Measurements from ENCODE around the gene TGM1. TPM values are rescaled to one million over a fixed set of nuclear protein-coding genes. Genes with fewer than 3 reads are reported as not detected.

Gene TGM1
- total RNA-seq, 1 experiment from 2014 or later = 2.0 TPM

DNA sequence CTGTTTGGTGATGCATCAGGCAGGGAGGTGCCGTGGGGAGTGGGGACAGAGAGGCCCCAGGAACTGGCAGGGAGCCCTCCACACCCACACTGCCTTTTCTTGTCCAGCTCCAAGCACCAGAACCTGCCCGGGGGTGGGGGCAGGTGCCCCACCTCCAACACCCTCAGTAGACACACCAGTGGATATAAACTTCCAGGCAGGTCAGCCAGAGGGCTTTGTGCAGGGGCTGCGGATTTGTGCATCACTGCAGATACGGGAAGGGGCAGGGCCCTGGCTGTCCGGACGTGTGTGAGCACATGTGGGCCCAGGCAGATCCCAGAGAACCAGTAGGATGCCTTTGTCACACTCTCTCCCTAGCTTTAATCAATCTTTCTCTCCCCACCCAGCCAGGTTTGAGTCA is 1.3 kb upstream of the TGM1 start:
- Histone ChIP-seq H3K4me3 (no peak overlapping the region), H3K27me3 (no peaks in the 10 kb centered on the region)
- no peak for DNase-seq

DNA sequence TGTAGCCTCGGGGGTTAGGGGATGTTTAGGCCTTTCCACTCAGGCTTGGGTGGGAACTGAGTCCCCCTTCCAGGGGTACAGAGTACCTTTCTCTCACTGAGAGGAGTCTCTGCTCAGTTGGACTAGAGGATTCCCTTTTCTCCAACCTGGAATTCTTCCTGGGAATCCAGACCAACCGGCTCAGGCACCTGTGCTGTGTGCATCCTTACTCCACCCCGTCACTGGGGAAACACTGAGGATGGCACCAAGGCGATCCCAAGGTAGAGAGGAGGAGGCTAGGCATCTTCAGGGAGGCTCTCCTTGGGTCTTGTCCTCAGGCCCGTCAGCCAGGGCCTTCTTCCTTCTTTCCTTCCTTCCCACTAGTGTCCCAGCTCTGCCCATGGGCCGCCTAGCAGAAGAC is 871 bp upstream of the TGM1 start:
- Histone ChIP-seq H3K27me3 (no peaks in the 10 kb centered on the region), H3K9me3 (no peaks in the 10 kb centered on the region), H3K36me3 (no peaks in the 10 kb centered on the region), H3K4me3 (no peak overlapping the region)
- DNase-seq = no peak

More for the DNA sequence above, 1.3 kb upstream of the TGM1 start:
- H3K9me3 ChIP-seq = no peaks in the 10 kb centered on the region
- H3K36me3 ChIP-seq = no peaks in the 10 kb centered on the region

DNA sequence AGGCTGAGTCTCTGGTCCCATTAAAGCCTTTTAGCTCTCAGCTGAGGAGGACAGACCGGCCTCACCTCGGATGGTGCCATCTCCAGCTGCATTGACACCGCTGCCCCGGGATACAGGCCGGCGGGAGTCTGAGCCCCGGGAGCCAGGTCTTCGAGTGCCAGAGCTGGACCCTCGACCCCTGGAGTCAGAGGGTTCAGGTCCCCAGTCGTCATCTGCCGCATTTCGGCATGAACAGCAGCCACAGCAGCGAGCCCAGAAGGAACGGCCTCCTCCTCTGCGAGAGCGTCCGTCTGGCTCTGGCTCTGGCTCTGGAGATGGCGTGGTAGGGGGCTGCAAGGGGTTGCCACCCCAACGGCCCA is 1.0 kb downstream of the TGM1 start:
- DNase-seq = no peak
- Histone ChIP-seq H3K4me3 (no peak overlapping the region), H3K27me3 (no peaks in the 10 kb centered on the region), H3K9me3 (no peaks in the 10 kb centered on the region), H3K36me3 (no peaks in the 10 kb centered on the region)

DNA sequence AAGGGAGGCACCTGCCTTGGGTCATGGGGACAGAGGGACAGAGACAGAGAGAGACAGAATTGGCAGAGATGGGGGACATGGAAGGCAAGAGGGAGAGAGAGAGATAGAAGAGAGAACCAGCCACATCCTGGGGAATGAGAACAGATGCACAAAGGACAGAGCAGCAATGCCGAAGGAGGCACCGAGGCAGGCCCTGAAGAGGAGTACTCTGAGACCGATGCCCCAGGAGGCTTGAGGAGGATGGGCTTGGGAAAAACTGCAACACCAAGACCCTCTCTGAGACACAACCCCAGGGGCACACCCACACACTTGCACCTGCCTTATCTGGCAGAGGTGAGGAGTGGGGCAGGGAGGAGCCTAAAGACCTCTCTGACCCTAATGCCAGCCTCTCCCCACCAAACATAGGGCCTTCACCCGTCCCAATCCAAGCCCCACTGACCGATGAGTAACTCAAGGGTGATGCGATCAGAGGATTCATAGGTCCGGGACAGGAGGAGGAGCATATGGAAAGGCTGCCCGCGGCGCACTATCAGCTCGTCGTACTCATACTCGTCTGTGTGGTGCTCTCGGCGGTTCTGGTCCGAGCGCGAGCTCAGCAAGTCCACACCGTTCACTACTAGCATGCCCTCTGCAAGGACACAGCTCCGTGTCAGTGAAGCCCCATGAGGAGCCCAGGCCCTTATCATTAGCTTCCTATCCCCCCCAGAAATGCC is 1.6 kb downstream of the TGM1 start:
- DNase-seq = no peak
- Histone ChIP-seq H3K36me3 (no peaks in the 10 kb centered on the region), H3K9me3 (no peaks in the 10 kb centered on the region), H3K27me3 (no peaks in the 10 kb centered on the region), H3K4me3 (no peak overlapping the region)

DNA sequence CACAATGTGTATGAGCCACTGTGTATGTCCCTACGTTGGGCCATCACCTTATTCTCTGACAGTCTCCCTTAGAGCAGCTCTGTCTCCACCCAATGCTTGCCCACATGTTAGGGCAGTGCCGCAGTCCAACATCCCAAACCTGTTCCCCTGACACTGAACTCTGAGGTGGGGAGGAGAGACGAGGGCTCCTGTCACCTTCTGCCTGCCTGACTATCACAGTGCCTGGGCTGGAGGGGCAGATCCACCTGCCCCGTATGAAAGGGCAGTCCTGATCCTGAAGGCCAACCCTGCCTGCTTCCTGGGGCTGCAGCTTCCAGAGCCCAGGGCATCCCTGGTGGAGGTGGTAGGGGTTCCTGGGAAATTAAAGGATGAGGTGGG is 2.2 kb downstream of the TGM1 start:
- Histone ChIP-seq H3K9me3 (no peaks in the 10 kb centered on the region), H3K36me3 (no peaks in the 10 kb centered on the region), H3K4me3 (no peak overlapping the region), H3K27me3 (no peaks in the 10 kb centered on the region)
- DNase-seq = no peak

DNA sequence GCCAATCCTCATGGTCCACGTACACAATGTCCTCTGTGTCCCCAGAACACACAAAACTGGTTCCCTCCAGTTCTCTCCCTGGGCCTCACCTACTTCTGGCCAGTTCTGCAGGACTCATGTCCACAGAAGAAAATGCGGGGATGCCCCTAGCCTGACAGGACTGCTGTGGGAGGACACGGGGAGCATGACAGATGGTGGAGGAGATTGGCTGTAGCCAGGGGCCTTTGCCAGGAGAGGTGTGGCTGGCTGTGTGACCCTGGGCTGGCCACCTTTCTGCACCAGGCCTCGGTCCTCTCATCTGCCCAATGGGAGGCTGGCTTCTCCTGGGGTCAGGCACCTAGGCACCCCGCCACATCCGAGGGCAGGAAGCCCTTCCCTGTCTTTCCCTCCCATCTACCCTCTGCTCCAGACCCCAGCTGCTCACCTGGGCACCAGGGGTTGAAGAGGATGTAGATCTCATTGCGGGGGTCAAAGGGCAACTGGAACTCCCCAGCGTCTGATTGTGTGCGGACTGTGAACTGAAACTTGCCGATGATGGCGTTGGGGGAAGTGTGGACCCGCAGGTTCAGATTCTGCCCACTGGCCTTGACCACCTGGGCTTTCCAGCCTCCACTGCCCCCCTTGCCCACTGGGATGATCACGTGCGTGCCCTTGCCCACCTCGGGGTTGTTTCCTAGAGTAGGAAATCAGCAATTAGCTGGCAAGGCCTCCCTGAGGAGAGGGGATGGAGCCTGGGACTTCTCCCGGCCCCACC is 2.8 kb downstream of the TGM1 start:
- H3K4me3 ChIP-seq = no peak overlapping the region
- no peaks in the 10 kb centered on the region for H3K9me3 ChIP-seq
- H3K27me3 ChIP-seq = no peaks in the 10 kb centered on the region
- no peak for DNase-seq
- no peaks in the 10 kb centered on the region for H3K36me3 ChIP-seq

DNA sequence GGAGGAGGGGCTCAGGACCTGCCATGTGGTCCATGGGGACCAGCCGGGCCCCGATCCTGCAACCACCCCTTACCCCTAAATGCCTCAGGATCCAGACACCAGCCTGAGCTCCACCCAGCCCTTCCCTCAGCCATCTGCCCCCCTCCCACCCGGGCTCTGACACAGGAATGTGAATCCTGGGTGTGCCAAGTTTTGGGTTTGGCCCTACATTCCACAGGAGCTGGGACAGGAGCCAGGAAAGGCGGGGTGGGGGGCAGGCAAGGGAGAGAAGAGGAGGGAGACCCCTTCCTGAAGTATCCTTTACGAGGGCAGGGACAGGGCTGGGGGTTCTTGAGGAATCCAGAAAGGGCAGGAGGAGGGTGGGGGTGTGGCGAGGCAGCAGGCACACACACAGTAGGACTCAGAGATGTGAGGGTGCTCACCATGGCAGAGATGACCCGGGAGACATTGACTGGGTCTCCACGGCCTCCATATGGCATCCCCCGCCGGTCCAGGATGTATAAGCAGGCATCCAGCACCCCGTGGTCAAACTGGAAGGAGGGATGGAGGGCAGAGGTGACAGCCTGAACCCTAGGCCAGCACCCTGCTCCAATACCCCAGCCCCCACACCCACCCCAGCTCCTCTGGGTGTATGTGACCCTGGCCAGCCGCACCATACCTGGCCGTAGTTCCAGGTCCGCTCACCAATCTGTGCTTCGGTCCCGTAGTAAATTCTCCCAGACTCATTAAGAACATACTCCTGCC is 3.5 kb downstream of the TGM1 start:
- H3K4me3 ChIP-seq = no peak overlapping the region
- peak; percentile 59 for DNase-seq

DNA sequence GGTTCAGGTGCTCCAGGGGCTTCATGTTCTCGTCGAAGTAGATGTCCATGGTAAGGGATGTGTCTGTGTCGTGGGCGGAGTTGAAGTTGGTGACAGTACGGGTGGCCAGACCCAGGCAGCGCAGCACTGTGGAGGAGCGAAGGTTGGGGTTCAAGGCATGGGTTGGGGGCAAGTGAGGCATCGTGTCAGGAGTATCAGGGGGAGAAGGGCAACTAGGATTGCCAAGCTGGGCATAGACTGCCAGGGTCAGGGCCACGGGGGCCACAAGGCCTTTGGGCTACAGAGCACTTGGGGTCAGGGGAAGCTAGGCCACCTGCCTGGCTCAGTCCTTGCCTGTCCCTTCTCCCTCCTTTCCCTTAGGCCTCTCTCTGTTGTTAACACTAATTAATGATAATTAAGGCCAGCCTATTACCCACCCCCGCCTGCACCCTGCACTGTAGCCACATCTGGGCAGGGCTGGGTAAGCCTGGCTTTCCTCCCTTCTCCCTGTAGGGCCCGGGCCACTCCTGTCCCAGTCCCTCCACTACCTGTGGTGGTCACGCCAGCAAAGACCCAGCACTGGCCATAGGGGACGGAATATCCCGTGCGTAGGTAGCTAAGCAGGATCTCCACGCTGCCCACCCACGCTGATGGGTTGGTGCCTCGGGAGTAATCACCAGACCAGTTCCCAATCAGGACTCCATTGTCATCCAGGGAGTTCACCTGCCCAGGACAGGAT is 4.3 kb downstream of the TGM1 start:
- Histone ChIP-seq H3K4me3 (no peak overlapping the region), H3K9me3 (no peaks in the 10 kb centered on the region), H3K27me3 (no peaks in the 10 kb centered on the region), H3K36me3 (no peaks in the 10 kb centered on the region)
- no peak for DNase-seq

More for the DNA sequence above, 3.5 kb downstream of the TGM1 start:
- Histone ChIP-seq H3K36me3 (no peaks in the 10 kb centered on the region), H3K27me3 (no peaks in the 10 kb centered on the region), H3K9me3 (no peaks in the 10 kb centered on the region)

DNA sequence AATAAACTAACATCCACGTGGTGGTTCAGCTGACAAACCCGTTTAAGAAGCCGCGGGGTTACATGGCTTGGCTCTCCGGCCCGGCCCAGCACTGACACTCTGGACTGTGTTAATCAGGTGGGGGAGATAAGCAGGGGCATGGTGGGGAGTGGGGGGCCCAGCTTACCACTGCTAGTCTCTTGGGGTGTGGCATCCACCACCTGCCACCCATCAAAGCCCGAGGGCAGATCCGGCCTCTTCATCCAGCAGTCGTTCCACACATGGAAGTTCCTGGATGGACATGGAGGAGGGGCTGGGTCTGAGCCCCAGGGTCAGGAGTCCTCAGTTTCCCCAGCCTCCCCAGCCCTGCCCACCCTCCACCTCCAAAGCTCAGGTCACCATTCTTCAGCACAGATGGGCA is 4.9 kb downstream of the TGM1 start:
- DNase-seq = no peak
- Histone ChIP-seq H3K4me3 (no peak overlapping the region), H3K27me3 (no peaks in the 10 kb centered on the region), H3K36me3 (no peaks in the 10 kb centered on the region), H3K9me3 (no peaks in the 10 kb centered on the region)

DNA sequence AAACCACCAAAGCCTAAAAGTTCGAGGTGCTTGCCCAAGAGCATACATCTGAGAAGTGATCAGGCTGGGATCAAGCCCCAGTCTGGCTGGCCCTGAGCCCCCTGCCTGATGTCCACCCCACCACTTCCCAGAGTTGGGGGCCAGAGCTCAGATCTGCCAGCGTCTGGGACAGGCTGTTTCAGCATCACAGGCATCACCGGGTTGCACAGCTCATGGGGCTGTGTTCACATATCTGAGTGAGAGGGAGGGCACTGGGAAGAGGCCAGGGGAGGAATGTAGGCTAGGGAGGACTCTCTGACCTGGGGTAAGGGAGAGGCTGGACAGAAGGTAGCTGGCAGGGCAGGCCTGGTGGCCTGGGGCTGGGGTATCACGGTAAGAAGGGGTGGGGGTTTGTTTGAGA is 6.0 kb downstream of the TGM1 start:
- no peaks in the 10 kb centered on the region for H3K27me3 ChIP-seq
- H3K9me3 ChIP-seq = no peaks in the 10 kb centered on the region
- DNase-seq = no peak
- H3K36me3 ChIP-seq = no peaks in the 10 kb centered on the region
- H3K4me3 ChIP-seq = no peak overlapping the region

DNA sequence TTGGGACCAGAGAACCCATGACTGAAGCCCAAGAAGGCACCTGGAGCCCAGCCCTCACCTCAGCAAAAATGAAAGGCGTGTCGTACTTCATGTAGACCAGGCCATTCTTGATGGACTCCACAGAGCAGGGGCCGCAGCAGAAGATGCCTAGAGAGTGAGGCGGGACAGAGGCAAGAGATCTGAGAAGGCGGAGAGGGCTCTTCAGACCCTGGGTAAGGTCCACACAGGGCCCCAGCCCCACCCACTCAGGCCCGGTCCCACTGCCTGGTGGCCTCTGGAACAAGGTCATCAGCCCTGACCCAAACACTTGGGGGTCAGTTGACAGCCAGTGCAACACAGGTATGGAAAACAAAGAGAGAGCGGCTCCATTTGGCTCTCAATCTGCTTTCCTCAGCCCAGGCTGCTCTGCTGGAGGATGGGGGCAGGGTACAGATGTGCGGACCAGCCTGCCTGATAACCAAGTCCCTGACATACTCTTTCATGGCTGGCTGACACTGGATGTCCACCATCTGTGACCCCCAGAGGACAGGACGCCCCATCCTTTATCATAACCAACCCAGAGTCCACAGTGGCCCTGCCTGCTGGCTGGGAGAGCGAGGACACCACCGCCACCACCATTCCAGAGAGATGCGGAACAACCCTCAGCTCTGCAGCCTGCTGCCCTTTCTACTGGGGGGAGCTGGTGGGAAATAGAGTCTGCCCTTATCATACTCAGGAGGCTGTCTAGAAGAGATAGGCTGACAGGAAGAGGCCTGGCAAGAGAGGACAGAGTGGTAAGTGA is 6.9 kb downstream of the TGM1 start:
- no peak for DNase-seq
- Histone ChIP-seq H3K9me3 (no peaks in the 10 kb centered on the region), H3K36me3 (no peaks in the 10 kb centered on the region), H3K4me3 (no peak overlapping the region), H3K27me3 (no peaks in the 10 kb centered on the region)

DNA sequence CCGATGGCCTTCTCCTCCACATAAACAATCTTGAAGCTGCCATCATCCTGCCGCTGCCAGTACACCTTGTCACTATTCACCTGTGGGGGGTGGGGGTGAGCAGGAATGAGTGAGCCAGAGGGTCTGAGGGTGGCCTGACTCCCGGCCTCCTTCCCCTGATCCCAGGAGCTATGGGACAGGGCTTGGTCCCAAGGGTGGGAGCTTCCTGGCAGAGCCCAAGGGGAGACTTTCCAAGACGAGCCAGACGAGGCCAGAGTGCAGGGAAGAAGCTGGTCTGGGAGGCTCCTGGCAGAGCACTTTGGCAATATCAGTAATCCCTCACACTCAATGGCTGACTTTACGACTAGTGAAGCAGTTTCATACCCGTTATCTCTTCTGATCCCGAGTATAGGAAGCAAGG is 7.5 kb downstream of the TGM1 start:
- Histone ChIP-seq H3K9me3 (no peaks in the 10 kb centered on the region), H3K27me3 (no peaks in the 10 kb centered on the region), H3K36me3 (no peaks in the 10 kb centered on the region), H3K4me3 (no peak overlapping the region)
- no peak for DNase-seq

DNA sequence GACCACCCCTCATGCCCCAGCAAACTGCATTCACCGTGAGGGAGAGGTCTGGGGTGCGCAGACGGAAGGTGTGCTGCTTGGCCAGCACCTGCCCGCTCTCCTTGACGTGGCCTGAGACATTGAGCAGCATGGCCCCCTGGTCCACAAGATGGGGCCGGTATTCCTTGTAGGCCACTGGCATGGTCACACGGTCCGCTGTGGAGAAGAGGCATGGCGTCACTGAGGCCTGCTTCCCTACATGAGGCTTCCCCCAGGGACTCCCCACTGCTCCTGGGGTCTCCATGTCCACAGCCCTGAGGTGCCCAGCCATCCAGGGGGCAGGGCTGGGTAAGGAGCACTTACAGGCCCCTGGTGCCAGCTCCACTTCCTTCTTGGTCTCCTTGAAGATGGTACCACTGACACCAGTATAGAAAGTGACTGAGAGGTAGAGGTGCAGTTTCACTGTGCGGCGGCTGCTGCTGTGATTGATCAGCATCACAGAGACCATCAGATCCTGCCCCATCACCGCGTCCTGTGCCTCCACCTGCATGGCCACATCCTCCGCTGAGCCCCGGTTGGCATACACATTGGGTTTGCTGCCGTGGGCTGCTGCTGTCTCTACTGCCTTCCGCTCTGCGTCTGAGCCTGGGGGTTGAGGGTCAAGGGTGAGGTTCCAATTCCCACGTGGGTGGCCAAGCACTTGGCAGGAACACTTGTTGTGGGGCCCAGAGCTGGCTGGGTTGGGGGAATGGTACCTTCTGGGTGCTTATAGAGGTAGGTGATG is 8.2 kb downstream of the TGM1 start:
- no peaks in the 10 kb centered on the region for H3K9me3 ChIP-seq
- no peak overlapping the region for H3K4me3 ChIP-seq
- no peaks in the 10 kb centered on the region for H3K36me3 ChIP-seq
- H3K27me3 ChIP-seq = no peaks in the 10 kb centered on the region
- no peak for DNase-seq

DNA sequence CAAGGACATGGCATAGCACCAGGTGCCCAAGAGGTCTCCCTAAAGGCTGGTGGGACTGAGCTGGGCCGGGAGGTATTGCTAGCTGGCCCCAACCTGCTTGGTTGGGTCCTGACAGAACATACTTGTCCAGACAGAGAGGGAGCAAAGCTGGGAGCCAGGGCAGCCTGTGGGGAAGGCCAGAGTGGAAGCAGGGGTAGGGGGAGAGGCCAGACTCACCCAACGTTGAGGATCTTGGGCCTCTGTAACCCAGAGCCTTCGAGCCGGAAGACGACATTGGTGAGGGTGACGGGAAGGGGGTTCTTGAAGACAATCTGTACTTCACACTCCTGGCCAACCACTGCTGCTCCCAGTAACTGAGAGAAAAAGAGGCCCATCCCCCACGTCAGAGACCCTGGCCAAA is 9.0 kb downstream of the TGM1 start:
- no peaks in the 10 kb centered on the region for H3K36me3 ChIP-seq
- H3K4me3 ChIP-seq = no peak overlapping the region
- H3K27me3 ChIP-seq = no peaks in the 10 kb centered on the region
- H3K9me3 ChIP-seq = no peaks in the 10 kb centered on the region
- DNase-seq = no peak

DNA sequence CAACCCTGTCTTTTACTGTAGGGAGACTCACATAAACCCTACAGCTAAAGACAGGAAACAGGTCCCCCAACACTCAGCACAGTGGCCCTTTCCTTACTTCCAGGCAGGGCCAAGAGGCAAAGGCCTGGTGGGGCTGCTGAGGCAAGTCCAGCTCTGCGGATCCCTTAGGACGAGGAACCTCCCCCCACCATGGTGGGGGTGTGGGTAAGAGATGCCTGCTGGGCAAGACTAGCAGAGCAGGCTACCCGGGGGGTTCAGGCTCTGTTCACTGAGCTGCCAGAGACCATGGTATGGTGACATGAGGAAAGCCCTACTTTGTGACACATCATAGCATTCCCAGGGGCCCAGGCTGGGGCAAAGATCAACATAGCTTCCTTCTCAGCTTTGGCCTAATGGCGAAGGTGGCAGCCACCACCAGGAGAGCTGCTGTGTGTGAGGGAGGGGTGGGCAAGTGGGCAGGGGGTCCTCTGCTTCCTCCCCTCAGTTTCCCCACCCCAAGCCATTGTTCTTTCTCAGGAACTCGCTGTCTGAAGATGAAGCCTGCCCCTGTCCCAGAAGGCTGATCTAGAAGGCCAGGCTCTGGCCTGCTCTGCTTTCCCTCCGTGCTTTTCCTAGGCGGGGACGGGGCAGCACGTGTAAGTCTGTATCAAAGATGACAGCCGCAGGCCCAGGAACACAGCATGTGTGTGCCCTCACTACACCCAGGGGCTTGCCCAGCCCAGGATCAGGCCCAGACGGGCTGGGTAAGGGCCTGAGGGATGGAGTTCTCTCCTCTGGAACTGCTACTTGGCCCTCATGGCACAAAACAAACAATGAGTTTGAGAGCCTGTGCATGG is 10.5 kb downstream of the TGM1 start:
- no peaks in the 10 kb centered on the region for H3K9me3 ChIP-seq
- H3K36me3 ChIP-seq = no peaks in the 10 kb centered on the region
- DNase-seq = no peak
- no peaks in the 10 kb centered on the region for H3K27me3 ChIP-seq
- H3K4me3 ChIP-seq = no peak overlapping the region

Measured in MG63 (cell line).